Natural killer cell (primary cell): Measurements from ENCODE around the gene RAB20. TPM values are rescaled to one million over a fixed set of nuclear protein-coding genes. Genes with fewer than 3 reads are reported as not detected.

ENCODE experiments used
- ATAC-seq, 3 donors: fragments of 150-1000 bp in 2 of 3; fragments of 200-7000 bp in 1 of 3; cut with Tn5 transposase; 1 replicate in 1 of 3; 2 replicates in 2 of 3; pipeline ENCODE4 v1.10.0; 2021; ENCODE audit warnings: mild to moderate bottlenecking in 2 of 3, moderate library complexity in 2 of 3
- DNase-seq, 2 donors: peaks; one replicate each; pipeline versions ENCODE4 v3.0.0 to v3.0.0-alpha.2; 2013 to 2021; ENCODE audit warnings: mixed read lengths in 1 of 2
- H3K27ac ChIP-seq: one replicate; pipeline ENCODE4 v1.5.1; 2013; ENCODE audit warnings: mild to moderate bottlenecking, low read length
- H3K27me3 ChIP-seq: one replicate; pipeline ENCODE4 v1.6.1; 2013; ENCODE audit warnings: low read length; ENCODE audit not compliant: control insufficient read depth, insufficient read depth
- H3K36me3 ChIP-seq: one replicate; pipeline ENCODE4 v1.6.1; 2013; ENCODE audit warnings: low read length; ENCODE audit not compliant: control insufficient read depth, insufficient read depth
- H3K4me1 ChIP-seq: one replicate; pipeline ENCODE4 v1.6.1; 2013; ENCODE audit warnings: low read length; ENCODE audit not compliant: control insufficient read depth, insufficient read depth
- H3K4me3 ChIP-seq: one replicate; pipeline ENCODE4 v1.5.1; 2013; ENCODE audit warnings: low read length
- H3K9me3 ChIP-seq: one replicate; pipeline ENCODE4 v1.6.1; 2013; ENCODE audit warnings: low read length; ENCODE audit not compliant: control insufficient read depth, insufficient read depth
- H3K27ac Mint-ChIP-seq, 2 donors: one replicate each; pipeline ENCODE4 v1.8.0; 2022; ENCODE audit warnings: mild to moderate bottlenecking in 2 of 2, mixed read lengths in 2 of 2, moderate library complexity in 1 of 2
- H3K27me3 Mint-ChIP-seq, 2 donors: one replicate each; pipeline ENCODE4 v1.8.0; 2022; ENCODE audit warnings: low read depth in 2 of 2, mixed read lengths in 2 of 2
- H3K36me3 Mint-ChIP-seq: one replicate; pipeline ENCODE4 v1.8.0; 2022; ENCODE audit warnings: mixed read lengths
- H3K4me1 Mint-ChIP-seq, 2 donors: one replicate each; pipeline ENCODE4 v1.8.0; 2022; ENCODE audit warnings: mixed read lengths in 2 of 2
- H3K4me3 Mint-ChIP-seq: one replicate; pipeline ENCODE4 v1.8.0; 2022; ENCODE audit warnings: mild to moderate bottlenecking, moderate library complexity, mixed read lengths
- H3K9me3 Mint-ChIP-seq, 2 donors: one replicate each; pipeline ENCODE4 v1.8.0; 2022; ENCODE audit warnings: mixed read lengths in 2 of 2
- WGBS: methylation state at CpG from one replicate; pipeline ENCODE4 v1.1.7; 2013; ENCODE audit warnings: missing lambda C conversion rate; ENCODE audit not compliant: insufficient coverage; 5-methylcytosine and 5-hydroxymethylcytosine counted together
- intact Hi-C: fragments of 100-400 bp; cut with micrococcal nuclease; formaldehyde crosslinking; loops from one replicate; pipeline ENCODE4 v1.14.2; 2022
- total RNA-seq, 4 donors: library from RNA; stranded (reverse); fragments of 120-200 nt in 1 of 4; gene quantifications; one replicate each; pipeline versions ENCODE4 v1.2.3 to v1.2.4, GENCODE V29; 2013 to 2022
- TF ChIP-seq, protein P1 (sequence below): fragments of 200-600 bp; IDR thresholded peaks from one replicate; pipeline ENCODE4 v1.8.0; 2022; ENCODE audit warnings: antibody characterized with exemption

The RAB20 gene
- total RNA-seq, 3 donors from 2014 or later (not counting 1 experiment from before 2014, with no cell fraction given), result 1.0 to 3.3 (median 1.2) TPM

DNA sequence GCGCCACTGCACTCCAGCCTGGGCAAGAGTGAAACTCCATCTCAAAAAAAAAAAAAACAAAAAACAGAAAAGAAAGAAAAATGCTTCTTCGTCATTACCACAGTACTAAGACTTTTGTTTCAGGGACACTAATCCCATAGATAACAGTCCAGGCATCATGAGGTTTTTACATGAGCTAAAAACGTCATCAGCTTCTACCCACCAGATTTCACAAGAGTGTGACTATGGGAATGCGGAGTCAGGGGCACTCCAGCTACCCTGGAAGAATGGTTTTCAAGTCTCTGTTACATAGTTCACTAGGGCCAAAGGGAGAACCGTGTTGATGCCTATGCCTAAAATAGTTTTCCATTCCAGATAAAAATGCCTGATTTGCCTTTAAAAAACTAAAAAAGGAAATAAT, 33.2 kb downstream of the RAB20 start:
- TF ChIP-seq, protein P1, sequence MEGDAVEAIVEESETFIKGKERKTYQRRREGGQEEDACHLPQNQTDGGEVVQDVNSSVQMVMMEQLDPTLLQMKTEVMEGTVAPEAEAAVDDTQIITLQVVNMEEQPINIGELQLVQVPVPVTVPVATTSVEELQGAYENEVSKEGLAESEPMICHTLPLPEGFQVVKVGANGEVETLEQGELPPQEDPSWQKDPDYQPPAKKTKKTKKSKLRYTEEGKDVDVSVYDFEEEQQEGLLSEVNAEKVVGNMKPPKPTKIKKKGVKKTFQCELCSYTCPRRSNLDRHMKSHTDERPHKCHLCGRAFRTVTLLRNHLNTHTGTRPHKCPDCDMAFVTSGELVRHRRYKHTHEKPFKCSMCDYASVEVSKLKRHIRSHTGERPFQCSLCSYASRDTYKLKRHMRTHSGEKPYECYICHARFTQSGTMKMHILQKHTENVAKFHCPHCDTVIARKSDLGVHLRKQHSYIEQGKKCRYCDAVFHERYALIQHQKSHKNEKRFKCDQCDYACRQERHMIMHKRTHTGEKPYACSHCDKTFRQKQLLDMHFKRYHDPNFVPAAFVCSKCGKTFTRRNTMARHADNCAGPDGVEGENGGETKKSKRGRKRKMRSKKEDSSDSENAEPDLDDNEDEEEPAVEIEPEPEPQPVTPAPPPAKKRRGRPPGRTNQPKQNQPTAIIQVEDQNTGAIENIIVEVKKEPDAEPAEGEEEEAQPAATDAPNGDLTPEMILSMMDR, result no peak
- H3K4me3 Mint-ChIP-seq, result no peak overlapping the region
- DNase-seq (no peak), ATAC-seq (no peak)
- no peak overlapping the region for H3K4me3 ChIP-seq
- no peaks in the 10 kb centered on the region for H3K9me3 ChIP-seq
- intact Hi-C loops, result no loop called here
- H3K27ac ChIP-seq, result no peak overlapping the region
- no peaks in the 10 kb centered on the region for H3K9me3 Mint-ChIP-seq
- peaks cover 10 to 15% of the 10 kb centered on the region in 2 donors for H3K4me1 Mint-ChIP-seq
- no peaks in the 10 kb centered on the region for H3K27me3 Mint-ChIP-seq
- peaks cover 27% of the 10 kb centered on the region for H3K4me1 ChIP-seq
- H3K36me3 Mint-ChIP-seq, result no peaks in the 10 kb centered on the region
- H3K36me3 ChIP-seq, result no peaks in the 10 kb centered on the region
- H3K27ac Mint-ChIP-seq, result no peak overlapping the region
- WGBS, result 56% methylated on average over 4 of the region's 5 CpGs
- no peaks in the 10 kb centered on the region for H3K27me3 ChIP-seq

DNA sequence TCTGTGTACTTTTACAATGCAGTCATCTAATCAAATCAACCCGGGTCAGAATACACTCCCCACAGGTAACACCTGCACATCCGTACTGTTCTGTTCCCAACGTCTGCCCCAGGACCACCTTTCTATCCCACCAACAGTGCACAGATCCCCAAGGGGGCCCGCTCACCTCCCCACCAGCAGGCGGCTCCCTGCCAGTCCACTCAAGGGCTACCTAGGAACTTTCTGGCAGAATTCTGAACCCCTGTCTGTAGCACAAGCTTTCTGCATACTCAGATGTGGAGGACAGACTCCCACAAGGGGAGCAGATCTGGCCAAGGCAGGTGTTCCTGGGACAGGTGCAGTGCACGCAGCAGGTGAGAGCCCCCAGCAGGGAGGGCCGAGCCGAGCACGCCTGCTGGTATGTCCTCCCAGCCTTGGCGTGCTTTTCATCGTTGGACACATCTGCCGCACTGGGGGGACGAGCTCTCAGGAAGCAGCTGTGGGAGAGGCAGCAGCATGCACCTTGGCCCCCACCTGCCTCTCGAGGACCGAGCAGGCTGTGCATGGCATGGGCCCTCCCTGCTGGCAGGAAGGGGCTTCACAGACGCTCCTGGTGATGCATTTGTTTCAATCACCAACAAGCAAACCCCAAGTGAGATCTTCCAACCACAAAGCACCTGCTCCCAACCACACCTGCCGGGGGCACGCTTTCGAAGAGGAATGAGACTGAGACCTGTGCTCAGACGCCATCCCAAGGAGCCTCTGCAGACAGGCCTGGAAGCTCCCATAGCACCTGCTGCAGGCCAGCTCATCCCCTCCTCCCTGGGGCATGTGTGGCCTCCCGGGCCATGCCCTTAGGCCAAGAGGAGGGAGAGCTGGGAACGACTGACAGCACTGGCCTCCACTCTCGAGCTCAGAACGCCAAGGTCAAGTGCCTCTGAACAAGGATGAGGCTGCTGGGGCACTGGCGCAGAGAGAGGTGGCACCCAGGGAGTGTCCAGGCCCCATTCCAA, 35.9 kb downstream of the RAB20 start:
- intact Hi-C loops, result no loop called here
- 42% methylated on average over 25 of the region's 25 CpGs for WGBS
- TF ChIP-seq, protein P1, result no peak
- Histone ChIP-seq H3K4me3 (no peak overlapping the region), H3K9me3 (no peaks in the 10 kb centered on the region), H3K27me3 (no peaks in the 10 kb centered on the region), H3K4me1 (peaks cover 27% of the 10 kb centered on the region), H3K27ac (no peak overlapping the region), H3K36me3 (no peaks in the 10 kb centered on the region)
- Mint-ChIP-seq H3K9me3 (no peaks in the 10 kb centered on the region), H3K4me1 (peaks cover 10 to 15% of the 10 kb centered on the region in 2 donors), H3K27me3 (peaks cover 0 to 6% of the 10 kb centered on the region in 2 donors), H3K36me3 (no peaks in the 10 kb centered on the region), H3K27ac (no peak overlapping the region), H3K4me3 (no peak overlapping the region)
- ATAC-seq (no peak), DNase-seq (peak in 1 of 2 donors; percentile 40)

DNA sequence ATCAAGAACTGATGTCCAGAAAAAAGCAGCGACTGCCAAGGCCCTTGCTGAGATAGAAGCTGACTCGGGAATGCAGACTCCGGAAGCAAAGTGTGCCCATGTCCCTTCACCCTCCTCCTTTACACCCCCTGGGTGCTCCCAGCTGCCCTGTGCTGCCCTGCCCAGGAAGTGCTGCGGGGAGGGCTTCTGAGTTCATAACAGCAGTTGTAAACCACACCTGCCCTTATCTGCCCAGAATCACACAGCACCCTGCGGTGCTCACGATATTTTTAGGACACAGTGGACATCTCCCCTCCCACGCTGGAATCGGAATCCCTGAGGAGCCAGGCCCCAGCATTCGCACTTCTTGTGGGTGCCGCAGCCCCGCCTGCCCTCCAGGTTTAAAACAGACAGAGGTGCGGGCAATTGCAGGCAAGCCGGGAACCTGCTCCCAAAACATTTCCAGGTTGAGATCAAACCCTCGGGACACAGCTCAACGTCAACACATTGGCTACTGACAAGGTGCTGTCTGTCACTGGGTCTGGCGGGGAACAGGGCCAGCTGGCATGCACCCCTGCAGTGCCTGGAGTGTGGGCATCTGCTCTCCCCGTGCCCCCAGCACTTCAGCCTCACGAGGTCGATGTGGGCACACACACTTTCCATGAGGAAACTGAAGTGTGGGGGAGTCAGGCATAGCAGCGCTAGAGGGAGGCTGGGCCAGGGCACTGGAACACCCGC, 36.8 kb downstream of the RAB20 start:
- Mint-ChIP-seq H3K27ac (peak overlapping the region in 1 of 2 donors; percentile 53), H3K4me3 (peak overlapping the region; percentile 17), H3K4me1 (peaks cover 10 to 15% of the 10 kb centered on the region in 2 donors), H3K36me3 (no peaks in the 10 kb centered on the region), H3K27me3 (peaks cover 0 to 6% of the 10 kb centered on the region in 2 donors), H3K9me3 (no peaks in the 10 kb centered on the region)
- ATAC-seq (peak in 2 of 3 donors; percentile 39 to 48), DNase-seq (peak in 1 of 2 donors; percentile 27)
- TF ChIP-seq, protein P1, result no peak
- Histone ChIP-seq H3K4me3 (no peak overlapping the region), H3K27me3 (no peaks in the 10 kb centered on the region), H3K4me1 (peaks cover 34% of the 10 kb centered on the region), H3K27ac (no peak overlapping the region), H3K9me3 (no peaks in the 10 kb centered on the region), H3K36me3 (no peaks in the 10 kb centered on the region)
- intact Hi-C loops, result no loop called here
- WGBS, result 39% methylated on average over 21 of the region's 21 CpGs
